Stimulated activated CD4-positive, alpha-beta T cell treated with anti-CD3 and anti-CD28 coated beads, Interleukin-4, amount 100 ng/mL, for 24 hours (primary cell): Measurements from ENCODE around the gene PDLIM1.

Source experiments
- DNase-seq: peaks from one replicate; pipeline ENCODE4 v3.0.0-alpha.2; 2020

The PDLIM1 gene

DNA sequence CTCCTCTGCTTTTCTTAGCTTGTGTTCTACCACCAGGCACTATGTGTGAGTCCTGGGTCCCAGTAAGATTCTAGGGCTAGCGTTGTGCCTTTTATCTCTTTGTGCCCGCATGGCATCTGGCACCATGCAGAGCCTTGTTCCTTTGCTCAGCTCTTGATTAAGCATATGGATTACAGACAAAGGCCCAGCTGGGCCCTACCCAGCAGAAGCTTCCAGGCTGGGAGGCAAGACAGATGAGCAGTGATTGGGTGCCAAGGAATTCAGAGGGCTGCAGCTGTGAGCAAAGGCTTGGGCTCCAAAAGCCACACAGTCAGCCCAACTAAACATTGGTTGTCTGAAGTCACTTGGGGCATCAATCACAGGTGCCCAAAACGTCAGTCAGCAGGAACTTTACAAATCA is 94.8 kb downstream of the PDLIM1 start:
- no peak for DNase-seq

DNA sequence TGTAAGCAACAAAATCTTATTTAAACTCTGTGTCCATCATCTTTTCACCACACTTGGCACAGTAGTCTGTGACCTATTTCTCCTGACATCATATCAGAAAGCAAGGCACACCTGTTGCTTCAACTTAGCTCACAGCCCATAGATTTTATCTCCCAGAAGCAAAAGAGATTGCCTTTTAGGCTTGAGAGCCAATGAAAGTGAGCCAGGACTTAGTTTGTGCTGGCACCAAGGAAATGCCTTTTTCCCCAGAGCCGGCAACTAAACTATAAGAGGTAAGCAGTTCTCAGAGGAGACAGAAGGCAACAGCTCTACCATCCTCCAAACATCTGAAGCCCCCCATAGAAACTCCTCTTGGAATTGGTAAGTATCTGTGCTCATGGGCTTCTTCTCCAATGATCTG is 96.9 kb downstream of the PDLIM1 start, which contains the start of gene ACSM6:
Gene ACSM6, plus strand, starts transcription at position 295 of the 400 bp plus-strand sequence. CDS start 248 bp downstream, outside the sequence.
- DNase-seq, result no peak

DNA sequence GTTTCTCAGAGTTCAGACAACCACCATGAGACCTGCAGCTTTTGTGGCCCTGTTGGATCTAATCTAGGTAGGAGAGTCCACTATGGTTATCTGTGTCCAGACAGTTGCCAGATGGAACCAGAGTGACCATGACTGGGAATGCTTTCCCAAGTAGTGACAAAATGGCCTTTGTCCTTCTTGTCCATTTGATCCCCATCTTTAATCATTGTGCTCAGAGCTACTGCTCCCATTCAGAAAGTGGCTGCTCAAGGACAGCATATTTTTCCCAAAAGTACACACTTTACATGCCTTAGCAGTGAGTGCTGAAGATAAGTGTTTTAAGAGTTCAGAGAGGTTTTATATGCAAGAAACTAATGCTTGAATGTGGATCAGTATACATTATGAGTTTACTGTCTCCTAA is 102.2 kb downstream of the PDLIM1 start:
- DNase-seq, result no peak

DNA sequence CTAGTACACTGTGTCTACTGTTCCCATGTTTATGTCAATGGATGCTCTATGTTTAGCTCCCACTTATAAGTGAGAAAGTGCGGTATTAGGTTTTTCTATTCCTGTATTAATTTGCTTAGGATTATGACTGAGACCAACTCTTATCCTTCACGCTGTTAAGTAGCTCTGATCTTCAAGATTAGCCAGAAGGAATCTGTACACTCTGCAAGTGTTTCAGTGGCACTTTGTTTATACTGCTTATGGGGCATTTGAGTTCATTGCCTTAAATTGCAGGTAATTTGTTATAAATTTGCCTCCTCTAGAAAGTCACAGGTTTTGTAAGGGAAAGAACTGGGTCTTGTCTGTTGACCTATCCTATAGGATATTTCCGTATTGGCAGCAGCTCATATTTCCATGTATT is 103.2 kb downstream of the PDLIM1 start:
- no peak for DNase-seq
